Endodermal cell (in vitro differentiated cells): Measurements from ENCODE around the gene MST1. TPM values are rescaled to one million over a fixed set of nuclear protein-coding genes. Genes with fewer than 3 reads are reported as not detected.

ENCODE experiments used
- DNase-seq: peaks from one replicate; pipeline ENCODE4 v3.0.0-alpha.2; 2017
- H3K27ac ChIP-seq: 2 replicates; pipeline ENCODE4 v1.5.1; 2013; ENCODE audit warnings: mild to moderate bottlenecking, low read depth, low read length, moderate library complexity
- H3K27me3 ChIP-seq: 2 replicates; pipeline ENCODE4 v1.6.1; 2013; ENCODE audit warnings: mild to moderate bottlenecking, low read length, moderate library complexity; ENCODE audit not compliant: insufficient read depth, control insufficient read depth, poor library complexity, severe bottlenecking
- H3K36me3 ChIP-seq: 2 replicates; pipeline ENCODE4 v1.7.0; 2013; ENCODE audit warnings: mild to moderate bottlenecking, low read length, moderate library complexity; ENCODE audit not compliant: control insufficient read depth, insufficient read depth
- H3K4me1 ChIP-seq: one replicate; pipeline ENCODE4 v1.7.0; 2013; ENCODE audit warnings: low read length; ENCODE audit not compliant: control insufficient read depth, insufficient read depth
- H3K4me3 ChIP-seq: 2 replicates; pipeline ENCODE4 v1.5.1; 2013; ENCODE audit warnings: mild to moderate bottlenecking, low read length, moderate library complexity
- H3K9ac ChIP-seq: 2 replicates; pipeline ENCODE4 v1.6.1; 2013; ENCODE audit warnings: mild to moderate bottlenecking, low read length, moderate library complexity; ENCODE audit not compliant: poor library complexity, severe bottlenecking; ENCODE audit errors: extremely low read depth
- H3K9me3 ChIP-seq: 2 replicates; pipeline ENCODE4 v1.6.1; 2013; ENCODE audit warnings: mild to moderate bottlenecking, low read length, moderate library complexity; ENCODE audit not compliant: control insufficient read depth
- H3K27ac Mint-ChIP-seq: 2 replicates; pipeline ENCODE4 v1.8.0; 2020; ENCODE audit warnings: mixed read lengths
- H3K27me3 Mint-ChIP-seq: 2 replicates; pipeline ENCODE4 v1.8.0; 2021; ENCODE audit warnings: mild to moderate bottlenecking, mixed read lengths; ENCODE audit not compliant: insufficient read depth
- H3K36me3 Mint-ChIP-seq: 2 replicates; pipeline ENCODE4 v1.8.0; 2020; ENCODE audit warnings: low read depth, mixed read lengths
- H3K4me1 Mint-ChIP-seq: 2 replicates; pipeline ENCODE4 v1.8.0; 2020; ENCODE audit warnings: mixed read lengths
- H3K4me3 Mint-ChIP-seq: 2 replicates; pipeline ENCODE4 v1.8.0; 2020; ENCODE audit warnings: mild to moderate bottlenecking, moderate library complexity, mixed read lengths
- H3K9me3 Mint-ChIP-seq: 2 replicates; pipeline ENCODE4 v1.8.0; 2020; ENCODE audit warnings: mild to moderate bottlenecking, mixed read lengths
- CTCF ChIP-seq: fragments of 200-600 bp; sonication (generic); conservative IDR thresholded peaks from 2 replicates; pipeline ENCODE4 v1.5.0; 2021; ENCODE audit warnings: antibody characterized with exemption, mild to moderate bottlenecking
- WGBS, 2 experiments: methylation state at CpG; one replicate each; pipeline versions ENCODE4 v1.1.5 to v1.1.7; 2013; ENCODE audit warnings: missing lambda C conversion rate in 2 of 2, mixed read lengths in 1 of 2; ENCODE audit not compliant: insufficient coverage in 1 of 2, insufficient read length in 1 of 2; 5-methylcytosine and 5-hydroxymethylcytosine counted together
- total RNA-seq, 2 donors: library from RNA; stranded (reverse); fragmentation: NEBNext Ultra II Directional in 1 of 2; extraction: Animal tissue kit (Norgen Biotek cat#: 25700) in 1 of 2; gene quantifications; 2 replicates in 1 of 2; 3 replicates in 1 of 2; pipeline ENCODE4 v1.2.1, GENCODE V29; 2021

MST1 gene
- total RNA-seq, 2 donors from 2014 or later: 30.8 to 35.5 TPM

- WGBS, 2 experiments: 92 to 93% methylated on average over 7 to 10 of the region's 10 CpGs
- no peaks in the 10 kb centered on the region for H3K9me3 Mint-ChIP-seq
- Histone ChIP-seq H3K4me3 (no peak overlapping the region), H3K4me1 (no peaks in the 10 kb centered on the region), H3K27ac (no peak overlapping the region), H3K27me3 (no peaks in the 10 kb centered on the region), H3K36me3 (no peaks in the 10 kb centered on the region), H3K9me3 (no peaks in the 10 kb centered on the region), H3K9ac (no peak overlapping the region)
- no peak for DNase-seq
- H3K36me3 Mint-ChIP-seq: no peaks in the 10 kb centered on the region
- no peaks in the 10 kb centered on the region for H3K27me3 Mint-ChIP-seq
- no peaks in the 10 kb centered on the region for H3K4me1 Mint-ChIP-seq
- no peak overlapping the region for H3K4me3 Mint-ChIP-seq
- H3K27ac Mint-ChIP-seq: no peak overlapping the region
- no peak for TF ChIP-seq CTCF
These were observed 34.2 kb downstream of the MST1 start for GRCh38 chr3:49654955-49655556.

GRCh38 chr3:49654176-49654825 lies 35.0 kb downstream of the MST1 start:
- Histone ChIP-seq H3K9ac (no peak overlapping the region), H3K9me3 (no peaks in the 10 kb centered on the region), H3K36me3 (no peaks in the 10 kb centered on the region), H3K27me3 (no peaks in the 10 kb centered on the region), H3K4me1 (no peaks in the 10 kb centered on the region), H3K27ac (no peak overlapping the region), H3K4me3 (no peak overlapping the region)
- TF ChIP-seq CTCF: no peak
- Mint-ChIP-seq H3K36me3 (no peaks in the 10 kb centered on the region), H3K4me3 (no peak overlapping the region), H3K27me3 (no peaks in the 10 kb centered on the region), H3K27ac (no peak overlapping the region), H3K4me1 (no peaks in the 10 kb centered on the region), H3K9me3 (no peaks in the 10 kb centered on the region)
- no peak for DNase-seq
- WGBS, 2 experiments: 87 to 91% methylated on average over 15 to 17 of the region's 17 CpGs

- Histone ChIP-seq H3K4me1 (no peaks in the 10 kb centered on the region), H3K9ac (no peak overlapping the region), H3K36me3 (no peaks in the 10 kb centered on the region), H3K27me3 (no peaks in the 10 kb centered on the region), H3K27ac (no peak overlapping the region), H3K9me3 (no peaks in the 10 kb centered on the region), H3K4me3 (no peak overlapping the region)
- 84 to 93% methylated on average over 5 to 8 of the region's 8 CpGs for WGBS, 2 experiments
- H3K36me3 Mint-ChIP-seq: no peaks in the 10 kb centered on the region
- no peaks in the 10 kb centered on the region for H3K27me3 Mint-ChIP-seq
- no peak for TF ChIP-seq CTCF
- H3K27ac Mint-ChIP-seq: no peak overlapping the region
- H3K4me3 Mint-ChIP-seq: no peak overlapping the region
- no peaks in the 10 kb centered on the region for H3K9me3 Mint-ChIP-seq
- no peaks in the 10 kb centered on the region for H3K4me1 Mint-ChIP-seq
- DNase-seq: no peak
These were observed 35.7 kb downstream of the MST1 start for GRCh38 chr3:49653621-49654020.
